HL-60 (cell line): ENCODE data around the gene HDAC8.

Experiments used
- DNase-seq, 2 experiments: peaks; one replicate each; pipeline ENCODE4 v3.0.0-alpha.2; 2010 to 2020; ENCODE audit warnings: low read depth in 1 of 2, low spot score in 1 of 2
- H3K27ac ChIP-seq: fragments of 250-450 bp; sonication (Bioruptor Pico); replicated peaks from 2 replicates; pipeline ENCODE4 v1.5.1; 2020; ENCODE audit warnings: mild to moderate bottlenecking, moderate library complexity
- H3K27me3 ChIP-seq: fragments of 250-450 bp; sonication (Bioruptor Pico); 2 replicates; pipeline ENCODE4 v1.5.1; 2021; ENCODE audit warnings: mild to moderate bottlenecking, moderate library complexity; ENCODE audit not compliant: insufficient read depth, poor library complexity, severe bottlenecking
- H3K4me3 ChIP-seq: replicated peaks from 2 replicates; pipeline ENCODE4 v1.5.1; 2011; ENCODE audit warnings: mild to moderate bottlenecking, control low read depth, low read length; ENCODE audit not compliant: insufficient read depth
- GABPA ChIP-seq: IDR thresholded peaks from 2 replicates; pipeline ENCODE4 v1.6.1; 2012; ENCODE audit warnings: low read depth
- POLR2AphosphoS5 ChIP-seq: IDR thresholded peaks from 2 replicates; pipeline ENCODE4 v1.6.1; 2012; ENCODE audit warnings: low read depth
- REST ChIP-seq: IDR thresholded peaks from 2 replicates; pipeline ENCODE4 v1.6.1; 2012; ENCODE audit warnings: low read depth; ENCODE audit not compliant: insufficient replicate concordance
- SPI1 ChIP-seq: IDR thresholded peaks from 2 replicates; pipeline ENCODE4 v1.6.1; 2012; ENCODE audit warnings: low read depth, mild to moderate bottlenecking, borderline replicate concordance
- TF ChIP-seq, protein P1 (sequence below): IDR thresholded peaks from one replicate; pipeline ENCODE4 v1.5.1; 2011; ENCODE audit warnings: low read length, control low read depth, inconsistent platforms; ENCODE audit not compliant: insufficient read depth

HDAC8 gene

DNA sequence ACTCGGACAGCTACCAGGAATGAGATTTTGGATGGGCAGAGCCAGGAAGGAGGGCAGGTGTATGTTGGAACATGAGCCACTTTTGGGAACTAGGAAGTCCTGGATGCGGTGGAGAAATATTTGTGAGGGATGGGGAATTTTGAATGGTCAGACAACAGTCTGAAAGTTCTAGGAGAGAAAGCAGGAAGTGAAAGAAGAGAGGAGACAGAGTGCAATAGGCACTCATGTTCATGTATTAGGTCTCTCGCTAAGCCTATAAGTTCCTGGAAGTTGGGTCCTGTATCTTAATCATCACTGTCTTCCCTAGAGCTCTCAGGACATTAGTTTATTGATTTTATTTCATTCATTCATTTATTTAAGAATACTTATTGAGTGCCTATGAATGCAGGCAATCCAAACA is 201.2 kb downstream of the HDAC8 start:
- no peak overlapping the region for H3K4me3 ChIP-seq
- no peak for TF ChIP-seq POLR2AphosphoS5
- TF ChIP-seq GABPA, result no peak
- no peak for TF ChIP-seq REST
- no peak for TF ChIP-seq SPI1
- TF ChIP-seq, protein P1, sequence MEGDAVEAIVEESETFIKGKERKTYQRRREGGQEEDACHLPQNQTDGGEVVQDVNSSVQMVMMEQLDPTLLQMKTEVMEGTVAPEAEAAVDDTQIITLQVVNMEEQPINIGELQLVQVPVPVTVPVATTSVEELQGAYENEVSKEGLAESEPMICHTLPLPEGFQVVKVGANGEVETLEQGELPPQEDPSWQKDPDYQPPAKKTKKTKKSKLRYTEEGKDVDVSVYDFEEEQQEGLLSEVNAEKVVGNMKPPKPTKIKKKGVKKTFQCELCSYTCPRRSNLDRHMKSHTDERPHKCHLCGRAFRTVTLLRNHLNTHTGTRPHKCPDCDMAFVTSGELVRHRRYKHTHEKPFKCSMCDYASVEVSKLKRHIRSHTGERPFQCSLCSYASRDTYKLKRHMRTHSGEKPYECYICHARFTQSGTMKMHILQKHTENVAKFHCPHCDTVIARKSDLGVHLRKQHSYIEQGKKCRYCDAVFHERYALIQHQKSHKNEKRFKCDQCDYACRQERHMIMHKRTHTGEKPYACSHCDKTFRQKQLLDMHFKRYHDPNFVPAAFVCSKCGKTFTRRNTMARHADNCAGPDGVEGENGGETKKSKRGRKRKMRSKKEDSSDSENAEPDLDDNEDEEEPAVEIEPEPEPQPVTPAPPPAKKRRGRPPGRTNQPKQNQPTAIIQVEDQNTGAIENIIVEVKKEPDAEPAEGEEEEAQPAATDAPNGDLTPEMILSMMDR, result no peak
- no peaks in the 10 kb centered on the region for H3K27me3 ChIP-seq
- H3K27ac ChIP-seq, result no peak overlapping the region
- no peak for DNase-seq

DNA sequence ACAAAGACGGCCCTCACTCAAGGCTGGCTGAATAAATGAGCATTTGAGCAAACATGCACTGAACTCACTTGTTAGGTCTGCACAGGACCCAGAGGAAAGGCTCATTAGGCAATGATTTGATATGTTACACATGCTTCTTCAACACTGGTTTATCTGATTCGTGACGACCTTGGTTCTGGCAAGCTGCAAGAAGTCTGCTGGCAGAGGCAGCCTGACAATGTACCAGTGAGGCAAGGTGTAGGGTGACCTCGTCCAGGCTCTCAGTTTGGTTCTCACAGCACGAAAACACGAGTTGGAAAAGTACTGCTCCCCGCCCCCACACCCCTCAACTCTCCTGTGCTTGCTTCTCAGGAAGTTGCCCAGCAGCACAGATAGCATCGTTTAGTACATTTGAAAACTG is 203.8 kb downstream of the HDAC8 start:
- TF ChIP-seq POLR2AphosphoS5, result no peak
- TF ChIP-seq, protein P1, result no peak
- TF ChIP-seq SPI1, result no peak
- no peak for TF ChIP-seq REST
- no peak for TF ChIP-seq GABPA
- H3K27me3 ChIP-seq, result no peaks in the 10 kb centered on the region
- DNase-seq, result no peak

GRCh38 chrX:72367516-72367915 is 205.1 kb downstream of the HDAC8 start:
- no peak for DNase-seq
- no peak overlapping the region for H3K4me3 ChIP-seq
- no peak overlapping the region for H3K27ac ChIP-seq
- H3K27me3 ChIP-seq, result no peaks in the 10 kb centered on the region
- no peak for TF ChIP-seq POLR2AphosphoS5
- TF ChIP-seq REST, result no peak
- TF ChIP-seq, protein P1, result no peak
- no peak for TF ChIP-seq SPI1
- TF ChIP-seq GABPA, result no peak

More for the DNA sequence above, 203.8 kb downstream of the HDAC8 start:
- Histone ChIP-seq H3K4me3 (no peak overlapping the region), H3K27ac (no peak overlapping the region)
